A549 (cell line): ENCODE measurements around the gene TMEM117. TPM values are rescaled to one million over a fixed set of nuclear protein-coding genes. Genes with fewer than 3 reads are reported as not detected.

Experiments
- ATAC-seq, 2 experiments: fragments of 200-7000 bp in 1 of 2; fragments of >200 bp in 1 of 2; cut with Nextera tagmentation in 1 of 2; cut with Tn5 transposase in 1 of 2; 3 replicates each; pipeline versions ENCODE4 v1.8.0 to v1.9.1; 2018 to 2020; ENCODE audit warnings: mild to moderate bottlenecking in 1 of 2, moderate library complexity in 1 of 2
- CTCF ChIA-PET: fragments of 300-600 bp; sonication (Branson Sonifier 250); formaldehyde crosslinking; extraction: SDS; loops from one replicate; lab custom pipeline; 2021; ENCODE audit warnings: antibody characterized with exemption, inconsistent platforms; lab: Yijun Ruan, JAX
- POLR2A ChIA-PET: fragments of 350-600 bp; formaldehyde crosslinking; extraction: SDS; loops from one replicate; lab custom pipeline; 2021; ENCODE audit warnings: antibody characterized with exemption, inconsistent platforms; lab: Yijun Ruan, JAX
- DNase-seq, 2 experiments: peaks; one replicate each; pipeline versions ENCODE4 v3.0.0 to v3.0.0-alpha.2; 2011 to 2016; ENCODE audit warnings: low read depth in 1 of 2, low spot score in 1 of 2
- FAIRE-seq: peaks from 2 replicates; lab custom pipeline; 2011; peaks lifted over from hg19 to GRCh38; lab: Jason Lieb, UNC
- H3K27ac ChIP-seq, 2 experiments: fragments of >200 bp; sonication (Bioruptor Twin); formaldehyde crosslinking; 3 replicates each; pipeline ENCODE4 v1.5.1; 2016 to 2017
- H3K4me1 ChIP-seq: fragments of >200 bp; sonication (Bioruptor Twin); formaldehyde crosslinking; 3 replicates; pipeline ENCODE4 v1.6.1; 2016
- H3K4me2 ChIP-seq: fragments of >200 bp; sonication (Bioruptor Twin); formaldehyde crosslinking; 3 replicates; pipeline ENCODE4 v1.6.1; 2016
- H3K4me3 ChIP-seq: fragments of >200 bp; sonication (Bioruptor Twin); formaldehyde crosslinking; 3 replicates; pipeline ENCODE4 v1.5.1; 2016
- H3K9me3 ChIP-seq: fragments of >200 bp; sonication (Bioruptor Twin); formaldehyde crosslinking; 3 replicates; pipeline ENCODE4 v1.6.1; 2016
- CBX8 ChIP-seq: fragments of 200-600 bp; sonication (generic); IDR thresholded peaks from 2 replicates; pipeline ENCODE4 v1.6.1; 2016
- CHD2 ChIP-seq: fragments of 150-350 bp; IDR thresholded peaks from 2 replicates; pipeline ENCODE4 v1.6.1; 2014; ENCODE audit warnings: low read length; ENCODE audit not compliant: partially characterized antibody
- CHD4 ChIP-seq: fragments of 200-600 bp; sonication (generic); IDR thresholded peaks from 2 replicates; pipeline ENCODE4 v1.6.1; 2016; ENCODE audit warnings: antibody characterized with exemption, mild to moderate bottlenecking, borderline replicate concordance
- CTCF ChIP-seq: fragments of >200 bp; sonication (Bioruptor Twin); formaldehyde crosslinking; IDR thresholded peaks from 3 replicates; pipeline ENCODE4 v1.5.1; 2016
- E2F6 ChIP-seq: IDR thresholded peaks from 2 replicates; pipeline ENCODE4 v1.6.1; 2012; ENCODE audit warnings: low read depth, borderline replicate concordance
- EHMT2 ChIP-seq: fragments of 200-600 bp; sonication (generic); IDR thresholded peaks from 2 replicates; pipeline ENCODE4 v1.6.1; 2016; ENCODE audit warnings: antibody characterized with exemption, low read depth, mild to moderate bottlenecking, moderate library complexity
- FOSL2 ChIP-seq, 2 experiments: fragments of 450-650 bp in 1 of 2; fragments of >200 bp in 1 of 2; sonication (Bioruptor Twin) in 1 of 2; formaldehyde crosslinking; IDR thresholded peaks; 2 replicates each; pipeline versions ENCODE4 v1.5.0 to v1.6.1; 2016 to 2020; ENCODE audit warnings: mild to moderate bottlenecking in 1 of 2, moderate library complexity in 1 of 2
- FOXS1 ChIP-seq: fragments of 250-450 bp; sonication (Bioruptor Pico); IDR thresholded peaks from 2 replicates; pipeline ENCODE4 v1.5.0; 2020; ENCODE audit warnings: mild to moderate bottlenecking, moderate library complexity
- HEYL ChIP-seq: fragments of 250-450 bp; sonication (Bioruptor Pico); IDR thresholded peaks from 2 replicates; pipeline ENCODE4 v1.8.0; 2021; ENCODE audit warnings: mild to moderate bottlenecking, moderate library complexity
- HMGXB4 ChIP-seq: fragments of 250-450 bp; sonication (Bioruptor Pico); IDR thresholded peaks from 2 replicates; pipeline ENCODE4 v1.5.0; 2021; ENCODE audit warnings: mild to moderate bottlenecking, moderate library complexity, borderline replicate concordance
- HOXA7 ChIP-seq: fragments of 250-450 bp; sonication (Bioruptor Pico); IDR thresholded peaks from 2 replicates; pipeline ENCODE4 v1.5.0; 2020; ENCODE audit warnings: mild to moderate bottlenecking, moderate library complexity
- HOXB5 ChIP-seq: fragments of 250-450 bp; sonication (Bioruptor Pico); IDR thresholded peaks from 2 replicates; pipeline ENCODE4 v1.5.0; 2020; ENCODE audit warnings: mild to moderate bottlenecking, moderate library complexity
- MAFK ChIP-seq: fragments of 450-650 bp; IDR thresholded peaks from 2 replicates; pipeline ENCODE4 v1.6.1; 2014; ENCODE audit not compliant: partially characterized antibody
- MYC ChIP-seq: IDR thresholded peaks from 2 replicates; pipeline ENCODE4 v1.6.1; 2012; ENCODE audit warnings: mild to moderate bottlenecking, inconsistent platforms, low read length, improper control_type of control experiment, borderline replicate concordance
- NFE2L2 ChIP-seq: fragments of 150-350 bp; conservative IDR thresholded peaks from 2 replicates; pipeline ENCODE4 v1.6.1; 2014; ENCODE audit warnings: low read length
- NR3C1 ChIP-seq: fragments of >200 bp; sonication (Bioruptor Twin); formaldehyde crosslinking; IDR thresholded peaks from 3 replicates; pipeline ENCODE4 v1.6.1; 2017
- POLR2AphosphoS2 ChIP-seq: conservative IDR thresholded peaks from 2 replicates; pipeline ENCODE4 v1.6.1; 2012; ENCODE audit warnings: low read length, improper control_type of control experiment, inconsistent platforms
- RAD21 ChIP-seq, 2 experiments: fragments of >200 bp in 1 of 2; sonication (Bioruptor Twin) in 1 of 2; formaldehyde crosslinking in 1 of 2; IDR thresholded peaks in 1 of 2; conservative IDR thresholded peaks in 1 of 2; 2 replicates in 1 of 2; 3 replicates in 1 of 2; pipeline ENCODE4 v1.6.1; 2012 to 2018; ENCODE audit warnings: inconsistent platforms in 1 of 2
- RCOR1 ChIP-seq: fragments of 150-350 bp; IDR thresholded peaks from 2 replicates; pipeline ENCODE4 v1.6.1; 2014; ENCODE audit warnings: antibody characterized with exemption, low read length, low read depth
- RFX5 ChIP-seq: fragments of 450-650 bp; IDR thresholded peaks from 2 replicates; pipeline ENCODE4 v1.7.1; 2014; ENCODE audit warnings: antibody characterized with exemption, mild to moderate bottlenecking, moderate library complexity
- SREBF2 ChIP-seq: fragments of 450-650 bp; IDR thresholded peaks from 2 replicates; pipeline ENCODE4 v1.6.1; 2014; ENCODE audit warnings: mild to moderate bottlenecking, moderate library complexity
- TFCP2L1 ChIP-seq: fragments of 250-450 bp; sonication (Bioruptor Pico); IDR thresholded peaks from 2 replicates; pipeline ENCODE4 v1.5.0; 2021; ENCODE audit warnings: mild to moderate bottlenecking
- TP53 ChIP-seq: fragments of 250-450 bp; sonication (Bioruptor Pico); IDR thresholded peaks from 2 replicates; pipeline ENCODE4 v1.5.0; 2021; ENCODE audit warnings: mild to moderate bottlenecking, moderate library complexity
- ZFP36 ChIP-seq: fragments of 450-650 bp; IDR thresholded peaks from 2 replicates; pipeline ENCODE4 v1.6.1; 2014; ENCODE audit warnings: borderline replicate concordance; ENCODE audit not compliant: partially characterized antibody
- ZSCAN20 ChIP-seq: fragments of 250-450 bp; sonication (Bioruptor Pico); IDR thresholded peaks from 2 replicates; pipeline ENCODE4 v1.8.0; 2022; ENCODE audit warnings: mild to moderate bottlenecking, moderate library complexity
- WGBS: methylation state at CpG from one replicate; pipeline ENCODE4 v1.1.6; 2017; ENCODE audit errors: missing lambda C conversion rate; 5-methylcytosine and 5-hydroxymethylcytosine counted together
- polyA plus RNA-seq, 4 experiments: library from polyadenylated mRNA; depleted of rRNA in 3 of 4; stranded (reverse); fragments of >200 nt; fragmentation: RNase III in 1 of 4; extraction: RNeasy Plus Mini Kit Qiagen cat#74134 plus additional on column Dnase treatment in 1 of 4; gene quantifications; 2 replicates in 3 of 4; 3 replicates in 1 of 4; pipeline ENCODE4 v1.2.3, GENCODE V29; 2011 to 2017

Gene TMEM117
- polyA plus RNA-seq, 2 of the 4 experiments (the other 2 are of a cell fraction), result 2.1 to 4.6 TPM

- no peak overlapping the region for H3K4me3 ChIP-seq
- POLR2A ChIA-PET, result no interaction called here
- no peak for TF ChIP-seq CBX8
- no peak for TF ChIP-seq CTCF
- no peak for TF ChIP-seq MYC
- TF ChIP-seq HOXA7 (CRISPR knock-in tag), result no peak
- no peak for TF ChIP-seq ZFP36
- TF ChIP-seq MAFK, result no peak
- no peak for TF ChIP-seq FOXS1 (CRISPR knock-in tag)
- TF ChIP-seq POLR2AphosphoS2, result no peak
- TF ChIP-seq HEYL (CRISPR knock-in tag), result no peak
- TF ChIP-seq E2F6, result no peak
- no peak for TF ChIP-seq NR3C1
- no peak for TF ChIP-seq SREBF2
- TF ChIP-seq CHD4, result no peak
- TF ChIP-seq EHMT2, result no peak
- no peak for TF ChIP-seq ZSCAN20 (CRISPR knock-in tag)
- FAIRE-seq, result no peak
- no peak for ATAC-seq
- no peak overlapping the region for H3K27ac ChIP-seq
- WGBS, result 67% methylated on average over 2 of the region's 2 CpGs
- no peak overlapping the region for H3K4me2 ChIP-seq
- no peaks in the 10 kb centered on the region for H3K4me1 ChIP-seq
- no peaks in the 10 kb centered on the region for H3K9me3 ChIP-seq
- CTCF ChIA-PET, result no interaction called here
- no peak for DNase-seq
Measured at GRCh38 chr12:44357494-44357893, 521.6 kb downstream of the TMEM117 start.

- H3K9me3 ChIP-seq, result no peaks in the 10 kb centered on the region
Measured at GRCh38 chr12:44358636-44359035, 522.8 kb downstream of the TMEM117 start.

GRCh38 chr12:44362947-44363346, 527.1 kb downstream of the TMEM117 start:
- POLR2A ChIA-PET, result no interaction called here
- DNase-seq, result no peak
- no peak for ATAC-seq
- TF ChIP-seq TP53 (CRISPR knock-in tag), result no peak
- no peak for TF ChIP-seq HOXB5 (CRISPR knock-in tag)
- TF ChIP-seq SREBF2, result no peak
- no peak for FAIRE-seq
- CTCF ChIA-PET, result no interaction called here
- no peak overlapping the region for H3K4me3 ChIP-seq
- H3K4me2 ChIP-seq, result no peak overlapping the region
- no peaks in the 10 kb centered on the region for H3K4me1 ChIP-seq
- 8% methylated on average over 2 of the region's 2 CpGs for WGBS
- no peak overlapping the region for H3K27ac ChIP-seq
- no peaks in the 10 kb centered on the region for H3K9me3 ChIP-seq

More at GRCh38 chr12:44358636-44359035, 522.8 kb downstream of the TMEM117 start:
- TF ChIP-seq HOXA7 (CRISPR knock-in tag), result no peak
- H3K4me2 ChIP-seq, result no peak overlapping the region
- ATAC-seq, result no peak
- no peak overlapping the region for H3K4me3 ChIP-seq
- ChIA-PET POLR2A (no interaction called here), CTCF (no interaction called here)
- no peak for DNase-seq
- 62% methylated on average over 1 of the region's 1 CpG for WGBS
- FAIRE-seq, result no peak
- H3K4me1 ChIP-seq, result no peaks in the 10 kb centered on the region
- H3K27ac ChIP-seq, result no peak overlapping the region

GRCh38 chr12:44367136-44367535, 531.3 kb downstream of the TMEM117 start:
- Histone ChIP-seq H3K4me1 (no peaks in the 10 kb centered on the region), H3K4me3 (no peak overlapping the region), H3K4me2 (no peak overlapping the region), H3K27ac (no peak overlapping the region), H3K9me3 (no peaks in the 10 kb centered on the region)
- CTCF ChIA-PET, result no interaction called here
- no peak for FAIRE-seq
- POLR2A ChIA-PET, result no interaction called here
- no peak for ATAC-seq
- no peak for DNase-seq
- 3% methylated on average over 1 of the region's 1 CpG for WGBS
- TF ChIP-seq E2F6 (no peak), FOXS1 (CRISPR knock-in tag) (no peak), HMGXB4 (CRISPR knock-in tag) (no peak), RFX5 (no peak), CHD2 (no peak), TFCP2L1 (CRISPR knock-in tag) (no peak), NFE2L2 (no peak), RAD21 (conservative IDR thresholded peaks at IDR 0.05 in 1 of 2, IDR thresholded peaks at IDR 0.05 in 1 of 2) (no peak), NR3C1 (no peak), FOSL2 (IDR thresholded peaks at IDR 0.05) (no peak), FOSL2 (CRISPR knock-in tag; IDR thresholded peaks at IDR 0.05) (no peak), ZFP36 (no peak), TP53 (CRISPR knock-in tag) (no peak), ZSCAN20 (CRISPR knock-in tag) (no peak), RCOR1 (no peak), SREBF2 (no peak)
